SK-N-SH (cell line): Measurements from ENCODE around the gene A4GNT. TPM values are rescaled to one million over a fixed set of nuclear protein-coding genes. Genes with fewer than 3 reads are reported as not detected.

Experiments
- CTCF ChIA-PET: fragments of 300-600, 350-600 bp; formaldehyde crosslinking; extraction: SDS; loops from one replicate; lab custom pipeline; 2021; lab: Yijun Ruan, JAX
- POLR2A ChIA-PET: fragments of 350-600 bp; sonication (Branson Sonifier 250); formaldehyde crosslinking; extraction: SDS; loops from one replicate; lab custom pipeline; 2020; ENCODE audit warnings: antibody characterized with exemption, inconsistent platforms; lab: Yijun Ruan, JAX
- DNase-seq: peaks from one replicate; pipeline ENCODE4 v3.0.0; 2012
- H2AFZ ChIP-seq: fragments of 200-600 bp; sonication (generic); 2 replicates; pipeline ENCODE4 v1.8.1; 2016; ENCODE audit warnings: antibody characterized with exemption, mild to moderate bottlenecking, low read depth
- H3F3A ChIP-seq: fragments of 200-600 bp; sonication (generic); replicated peaks from 2 replicates; pipeline ENCODE3; 2016; ENCODE audit warnings: antibody characterized with exemption, mild to moderate bottlenecking; ENCODE audit not compliant: insufficient read depth
- H3K27ac ChIP-seq, 2 experiments: fragments of 200-500 bp in 1 of 2; fragments of 200-600 bp in 1 of 2; sonication (Bioruptor generic) in 1 of 2; sonication (generic), shearing (Covaris generic) in 1 of 2; 2 replicates each; pipeline versions ENCODE4 v1.5.1 to v1.6.1; 2014 to 2016; ENCODE audit warnings: low read depth in 2 of 2, inconsistent platforms in 1 of 2, low read length in 1 of 2, mild to moderate bottlenecking in 1 of 2, mixed read lengths in 1 of 2
- H3K27me3 ChIP-seq: fragments of 200-600 bp; sonication (generic), shearing (Covaris generic); 2 replicates; pipeline ENCODE4 v1.6.1; 2016; ENCODE audit warnings: mixed run types; ENCODE audit not compliant: insufficient read depth
- H3K36me3 ChIP-seq, 2 experiments: fragments of 200-500 bp in 1 of 2; fragments of 200-600 bp in 1 of 2; sonication (Bioruptor generic) in 1 of 2; sonication (generic) in 1 of 2; replicated peaks in 1 of 2; 2 replicates each; pipeline versions ENCODE3 to v1.5.1; 2014 to 2016; ENCODE audit warnings: low read length in 1 of 2, mild to moderate bottlenecking in 1 of 2; ENCODE audit not compliant: insufficient read depth in 2 of 2, control insufficient read depth in 1 of 2
- H3K4me1 ChIP-seq, 2 experiments: fragments of 200-500 bp in 1 of 2; fragments of 200-600 bp in 1 of 2; sonication (Bioruptor generic) in 1 of 2; sonication (generic), shearing (Covaris generic) in 1 of 2; 2 replicates each; pipeline versions ENCODE4 v1.5.1 to v1.6.1; 2014 to 2016; ENCODE audit warnings: low read depth in 1 of 2, low read length in 1 of 2, mixed run types in 1 of 2; ENCODE audit not compliant: insufficient read depth in 2 of 2, control insufficient read depth in 1 of 2
- H3K4me2 ChIP-seq: fragments of 200-600 bp; sonication (generic), shearing (Covaris generic); 2 replicates; pipeline ENCODE4 v1.6.1; 2017; ENCODE audit warnings: mixed run types
- H3K4me3 ChIP-seq, 2 experiments: fragments of 200-500 bp in 1 of 2; fragments of 200-600 bp in 1 of 2; sonication (Bioruptor generic) in 1 of 2; sonication (generic), shearing (Covaris generic) in 1 of 2; 2 replicates each; pipeline versions ENCODE4 v1.5.1 to v1.8.1; 2014 to 2016; ENCODE audit warnings: low read depth in 2 of 2, inconsistent platforms in 1 of 2, low read length in 1 of 2, mild to moderate bottlenecking in 1 of 2, mixed read lengths in 1 of 2, moderate library complexity in 1 of 2
- H3K79me2 ChIP-seq: fragments of 200-600 bp; sonication (generic); 2 replicates; pipeline ENCODE4 v1.8.1; 2017; ENCODE audit warnings: mild to moderate bottlenecking; ENCODE audit not compliant: insufficient read depth
- H3K9ac ChIP-seq: fragments of 200-600 bp; sonication (generic); 2 replicates; pipeline ENCODE4 v1.6.1; 2017; ENCODE audit warnings: mixed run types
- H3K9me2 ChIP-seq: fragments of 200-600 bp; sonication (generic); 2 replicates; pipeline ENCODE4 v1.6.1; 2017; ENCODE audit warnings: mixed run types
- H3K9me3 ChIP-seq: fragments of 200-600 bp; sonication (generic); 2 replicates; pipeline ENCODE4 v1.6.1; 2017; ENCODE audit warnings: mixed run types, mild to moderate bottlenecking, moderate library complexity
- H4K20me1 ChIP-seq: fragments of 200-600 bp; sonication (generic); 2 replicates; pipeline ENCODE4 v1.6.1; 2017; ENCODE audit warnings: mild to moderate bottlenecking, mixed run types; ENCODE audit not compliant: insufficient read depth
- EP300 ChIP-seq, 2 experiments: IDR thresholded peaks; 2 replicates each; pipeline versions ENCODE4 v1.4.0 to v1.6.1; 2012; ENCODE audit warnings: borderline replicate concordance in 1 of 2, low read depth in 1 of 2, low read length in 1 of 2
- GABPA ChIP-seq: IDR thresholded peaks from 2 replicates; pipeline ENCODE4 v1.4.0; 2012; ENCODE audit warnings: low read depth, mild to moderate bottlenecking
- GATA2 ChIP-seq: sonication (generic); formaldehyde crosslinking; IDR thresholded peaks from 2 replicates; pipeline ENCODE4 v1.5.0; 2020; ENCODE audit warnings: mild to moderate bottlenecking, missing genetic modification reagents
- JUND ChIP-seq: IDR thresholded peaks from 2 replicates; pipeline ENCODE4 v1.4.0; 2012
- MEF2A ChIP-seq: IDR thresholded peaks from 2 replicates; pipeline ENCODE4 v1.4.0; 2012; ENCODE audit warnings: low read depth, borderline replicate concordance
- MXI1 ChIP-seq: IDR thresholded peaks from 2 replicates; pipeline ENCODE4 v1.6.1; 2012; ENCODE audit warnings: mild to moderate bottlenecking, low read depth, low read length, improper control_type of control experiment
- NRF1 ChIP-seq: IDR thresholded peaks from 2 replicates; pipeline ENCODE4 v1.6.1; 2012; ENCODE audit warnings: low read depth, mild to moderate bottlenecking, low read length
- POLR2AphosphoS5 ChIP-seq: IDR thresholded peaks from 2 replicates; pipeline ENCODE4 v1.6.1; 2012; ENCODE audit warnings: low read depth, low read length
- RFX5 ChIP-seq: IDR thresholded peaks from 2 replicates; pipeline ENCODE4 v1.6.1; 2012; ENCODE audit warnings: mild to moderate bottlenecking, improper control_type of control experiment, low read length
- SIN3A ChIP-seq: IDR thresholded peaks from 2 replicates; pipeline ENCODE4 v1.6.1; 2012; ENCODE audit warnings: low read depth, mild to moderate bottlenecking, low read length, moderate library complexity, borderline replicate concordance
- TAF1 ChIP-seq: IDR thresholded peaks from 2 replicates; pipeline ENCODE4 v1.6.1; 2012; ENCODE audit warnings: low read depth, mild to moderate bottlenecking, low read length, moderate library complexity, borderline replicate concordance
- TEAD4 ChIP-seq: IDR thresholded peaks from 2 replicates; pipeline ENCODE4 v1.4.0; 2012; ENCODE audit warnings: mild to moderate bottlenecking, borderline replicate concordance; ENCODE audit not compliant: insufficient read depth
- YY1 ChIP-seq: IDR thresholded peaks from 2 replicates; pipeline ENCODE4 v1.4.0; 2012; ENCODE audit warnings: low read depth, mild to moderate bottlenecking
- WGBS: methylation state at CpG from one replicate; pipeline ENCODE4 v1.1.6; 2017; ENCODE audit warnings: low lambda C conversion rate; 5-methylcytosine and 5-hydroxymethylcytosine counted together
- polyA plus RNA-seq, 3 experiments: library from polyadenylated mRNA; depleted of rRNA; stranded (reverse); fragments of >200 nt; gene quantifications; 2 replicates each; pipeline ENCODE4 v1.2.3, GENCODE V29; 2012
- TF ChIP-seq, protein P1 (sequence below): IDR thresholded peaks from 2 replicates; pipeline ENCODE4 v1.4.0; 2012; ENCODE audit warnings: low read depth, borderline replicate concordance
- TF ChIP-seq, protein P2 (sequence below): IDR thresholded peaks from 2 replicates; pipeline ENCODE4 v1.4.0; 2012; ENCODE audit warnings: low read depth, borderline replicate concordance
- TF ChIP-seq, protein P3 (sequence below): fragments of 150-350 bp; IDR thresholded peaks from 2 replicates; pipeline ENCODE4 v1.6.1; 2016; ENCODE audit warnings: mild to moderate bottlenecking, low read depth, low read length
- TF ChIP-seq, protein P4 (sequence below): fragments of 200-600 bp; sonication (generic); IDR thresholded peaks from 2 replicates; pipeline ENCODE4 v1.6.1; 2017; ENCODE audit warnings: antibody characterized with exemption, mild to moderate bottlenecking, moderate library complexity

A4GNT gene
- polyA plus RNA-seq, 1 of the 3 experiments (the other 2 are of a cell fraction): not detected

DNA sequence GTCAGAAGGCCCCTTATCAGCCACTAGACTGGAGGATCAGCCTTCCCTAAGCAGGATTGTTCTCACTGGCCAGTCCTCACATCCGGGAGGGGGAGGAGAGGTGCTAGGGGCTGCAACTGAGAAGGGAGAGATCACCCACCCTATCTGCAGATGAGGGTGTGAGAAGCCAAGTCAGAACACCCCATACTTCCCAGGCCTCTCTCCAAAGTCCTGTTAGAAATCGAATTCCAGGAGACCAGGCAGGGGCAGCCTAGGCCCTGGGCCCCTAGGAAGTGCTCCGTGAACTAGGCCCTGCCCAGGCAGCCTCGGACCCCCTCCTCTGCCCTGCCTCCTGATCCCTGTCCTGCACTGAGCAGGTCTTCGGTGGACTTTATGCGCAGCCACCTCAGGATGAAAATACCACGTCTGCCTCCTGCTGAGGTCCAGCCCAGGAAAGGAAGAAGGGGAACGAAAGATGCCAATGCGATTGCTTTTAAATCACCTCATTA lies 17.7 kb downstream of the A4GNT start:
- Histone ChIP-seq H2AFZ (peak overlapping the region; percentile 87; the same call in 1 of the 2 replicates), H3K9ac (peak overlapping the region; percentile 88), H3K79me2 (peaks cover 54% of the 10 kb centered on the region), H3K27me3 (no peaks in the 10 kb centered on the region), H3K9me3 (no peaks in the 10 kb centered on the region), H4K20me1 (no peaks in the 10 kb centered on the region), H3K9me2 (no peaks in the 10 kb centered on the region), H3K4me1 (peaks cover 13 to 18% of the 10 kb centered on the region in 2 experiments; a peak in 3 of 4 replicates), H3K36me3 (peaks cover 10 to 20% of the 10 kb centered on the region in 2 experiments), H3F3A (peaks cover 14% of the 10 kb centered on the region), H3K4me2 (peak overlapping the region; percentile 84), H3K27ac (peak overlapping the region; percentile 89 to 94), H3K4me3 (peak overlapping the region; percentile 85 to 93)
- TF ChIP-seq MXI1 (0 out of 2 replicates have a peak, but pooled peaks have one; percentile 2), EP300 (IDR thresholded peaks at IDR 0.05; ENCODE audit: borderline replicate concordance in 1 of 2, low read depth in 1 of 2, low read length in 1 of 2) (no peak)
- POLR2A ChIA-PET: interaction anchor here (2.6 kb wide), 1 partner anchor 11 kb away, joined by 16 read pairs; no protein-coding TSS in a partner anchor
- CTCF ChIA-PET: interaction anchor here (1.0 to 1.8 kb wide), 4 partner anchors 12 to 45 kb away, joined by 3 to 8 read pairs (median 4); no protein-coding TSS in a partner anchor
- peak; percentile 64 for DNase-seq
- 17% methylated on average over 4 of the region's 9 CpGs for whole genome bisulfite sequencing

DNA sequence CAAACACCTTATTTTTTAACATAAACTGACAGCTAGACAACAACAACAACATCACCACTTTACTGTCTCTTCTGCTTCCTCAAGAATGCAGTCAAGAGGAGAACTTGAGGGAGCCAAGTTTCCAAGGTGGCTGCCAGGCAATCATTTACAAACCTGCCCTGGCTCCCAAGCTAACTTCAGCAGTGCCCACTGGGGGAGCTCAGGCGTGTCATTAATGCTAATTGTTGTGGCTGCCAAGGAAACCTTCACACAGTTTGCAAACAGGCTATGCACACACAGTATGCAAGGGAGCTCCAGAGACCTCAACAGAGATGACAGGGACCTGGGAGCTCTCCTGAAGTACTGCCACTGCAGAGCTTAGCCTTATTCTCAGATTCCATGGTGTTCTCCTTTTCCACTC lies 18.9 kb downstream of the A4GNT start:
- no peak overlapping the region; a peak in 1 of 4 replicates for H3K4me3 ChIP-seq
- H4K20me1 ChIP-seq: no peaks in the 10 kb centered on the region
- H3K9ac ChIP-seq: no peak overlapping the region
- peaks cover 66% of the 10 kb centered on the region for H3K79me2 ChIP-seq
- 57% methylated on average over 1 of the region's 1 CpG for WGBS
- no peaks in the 10 kb centered on the region for H3K27me3 ChIP-seq
- peaks cover 10% of the 10 kb centered on the region for H3F3A ChIP-seq
- peak overlapping the region; percentile 84 for H3K4me2 ChIP-seq
- peak overlapping the region in 1 of 2 experiments; percentile 89; a peak in 2 of 4 replicates for H3K27ac ChIP-seq
- ChIA-PET POLR2A (no interaction called here), CTCF (interaction anchor here (0.9 to 1.5 kb wide), 3 partner anchors 9 to 46 kb away, joined by 3 to 5 read pairs (median 3); no protein-coding TSS in a partner anchor)
- H3K9me3 ChIP-seq: no peaks in the 10 kb centered on the region
- TF ChIP-seq, protein P1, sequence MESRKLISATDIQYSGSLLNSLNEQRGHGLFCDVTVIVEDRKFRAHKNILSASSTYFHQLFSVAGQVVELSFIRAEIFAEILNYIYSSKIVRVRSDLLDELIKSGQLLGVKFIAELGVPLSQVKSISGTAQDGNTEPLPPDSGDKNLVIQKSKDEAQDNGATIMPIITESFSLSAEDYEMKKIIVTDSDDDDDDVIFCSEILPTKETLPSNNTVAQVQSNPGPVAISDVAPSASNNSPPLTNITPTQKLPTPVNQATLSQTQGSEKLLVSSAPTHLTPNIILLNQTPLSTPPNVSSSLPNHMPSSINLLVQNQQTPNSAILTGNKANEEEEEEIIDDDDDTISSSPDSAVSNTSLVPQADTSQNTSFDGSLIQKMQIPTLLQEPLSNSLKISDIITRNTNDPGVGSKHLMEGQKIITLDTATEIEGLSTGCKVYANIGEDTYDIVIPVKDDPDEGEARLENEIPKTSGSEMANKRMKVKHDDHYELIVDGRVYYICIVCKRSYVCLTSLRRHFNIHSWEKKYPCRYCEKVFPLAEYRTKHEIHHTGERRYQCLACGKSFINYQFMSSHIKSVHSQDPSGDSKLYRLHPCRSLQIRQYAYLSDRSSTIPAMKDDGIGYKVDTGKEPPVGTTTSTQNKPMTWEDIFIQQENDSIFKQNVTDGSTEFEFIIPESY: no peak
- TF ChIP-seq, protein P2, sequence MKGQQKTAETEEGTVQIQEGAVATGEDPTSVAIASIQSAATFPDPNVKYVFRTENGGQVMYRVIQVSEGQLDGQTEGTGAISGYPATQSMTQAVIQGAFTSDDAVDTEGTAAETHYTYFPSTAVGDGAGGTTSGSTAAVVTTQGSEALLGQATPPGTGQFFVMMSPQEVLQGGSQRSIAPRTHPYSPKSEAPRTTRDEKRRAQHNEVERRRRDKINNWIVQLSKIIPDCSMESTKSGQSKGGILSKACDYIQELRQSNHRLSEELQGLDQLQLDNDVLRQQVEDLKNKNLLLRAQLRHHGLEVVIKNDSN: no peak
- TF ChIP-seq RFX5 (no peak), YY1 (no peak), GABPA (no peak), JUND (no peak), NRF1 (no peak), GATA2 (CRISPR knock-in tag) (no peak), TEAD4 (no peak), POLR2AphosphoS5 (no peak), MEF2A (no peak), TAF1 (no peak), SIN3A (no peak), MXI1 (no peak)
- TF ChIP-seq, protein P3, sequence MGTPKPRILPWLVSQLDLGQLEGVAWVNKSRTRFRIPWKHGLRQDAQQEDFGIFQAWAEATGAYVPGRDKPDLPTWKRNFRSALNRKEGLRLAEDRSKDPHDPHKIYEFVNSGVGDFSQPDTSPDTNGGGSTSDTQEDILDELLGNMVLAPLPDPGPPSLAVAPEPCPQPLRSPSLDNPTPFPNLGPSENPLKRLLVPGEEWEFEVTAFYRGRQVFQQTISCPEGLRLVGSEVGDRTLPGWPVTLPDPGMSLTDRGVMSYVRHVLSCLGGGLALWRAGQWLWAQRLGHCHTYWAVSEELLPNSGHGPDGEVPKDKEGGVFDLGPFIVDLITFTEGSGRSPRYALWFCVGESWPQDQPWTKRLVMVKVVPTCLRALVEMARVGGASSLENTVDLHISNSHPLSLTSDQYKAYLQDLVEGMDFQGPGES: no peak
- TF ChIP-seq, protein P4, sequence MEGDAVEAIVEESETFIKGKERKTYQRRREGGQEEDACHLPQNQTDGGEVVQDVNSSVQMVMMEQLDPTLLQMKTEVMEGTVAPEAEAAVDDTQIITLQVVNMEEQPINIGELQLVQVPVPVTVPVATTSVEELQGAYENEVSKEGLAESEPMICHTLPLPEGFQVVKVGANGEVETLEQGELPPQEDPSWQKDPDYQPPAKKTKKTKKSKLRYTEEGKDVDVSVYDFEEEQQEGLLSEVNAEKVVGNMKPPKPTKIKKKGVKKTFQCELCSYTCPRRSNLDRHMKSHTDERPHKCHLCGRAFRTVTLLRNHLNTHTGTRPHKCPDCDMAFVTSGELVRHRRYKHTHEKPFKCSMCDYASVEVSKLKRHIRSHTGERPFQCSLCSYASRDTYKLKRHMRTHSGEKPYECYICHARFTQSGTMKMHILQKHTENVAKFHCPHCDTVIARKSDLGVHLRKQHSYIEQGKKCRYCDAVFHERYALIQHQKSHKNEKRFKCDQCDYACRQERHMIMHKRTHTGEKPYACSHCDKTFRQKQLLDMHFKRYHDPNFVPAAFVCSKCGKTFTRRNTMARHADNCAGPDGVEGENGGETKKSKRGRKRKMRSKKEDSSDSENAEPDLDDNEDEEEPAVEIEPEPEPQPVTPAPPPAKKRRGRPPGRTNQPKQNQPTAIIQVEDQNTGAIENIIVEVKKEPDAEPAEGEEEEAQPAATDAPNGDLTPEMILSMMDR: no peak
- DNase-seq: no peak
- no peak overlapping the region for H2AFZ ChIP-seq
- H3K4me1 ChIP-seq: peaks cover 13% of the 10 kb centered on the region in 2 experiments; a peak in 3 of 4 replicates
- no peaks in the 10 kb centered on the region for H3K9me2 ChIP-seq
- peaks cover 10 to 22% of the 10 kb centered on the region in 2 experiments for H3K36me3 ChIP-seq
